ENCODE measurements around the gene ATP6V1C2.

GRCh38 chr2:10688921-10689807 is 32.3 kb upstream of the ATP6V1C2 start:
- TF ChIP-seq CTCF (tag by site-specific recombination; IDR thresholded peaks at IDR 0.05) (no peak), ZBTB48 (tag by site-specific recombination; IDR thresholded peaks at IDR 0.05) (no peak), REST (tag by site-specific recombination; IDR thresholded peaks at IDR 0.05) (no peak), ZNF350 (tag by site-specific recombination; IDR thresholded peaks at IDR 0.05) (no peak), ZNF585B (tag by site-specific recombination; IDR thresholded peaks at IDR 0.05) (no peak), ZSCAN18 (tag by site-specific recombination; IDR thresholded peaks at IDR 0.05) (no peak), BCL11B (tag by site-specific recombination; IDR thresholded peaks at IDR 0.05; ENCODE audit: low read depth) (no peak), ZFP3 (tag by site-specific recombination; IDR thresholded peaks at IDR 0.05; ENCODE audit: low read depth) (no peak), SCRT1 (tag by site-specific recombination; IDR thresholded peaks at IDR 0.05; ENCODE audit: borderline replicate concordance) (no peak)

Data from HEK293 (cell line).